GM19023 (cell line): Measurements from ENCODE around the gene CRAT.
A peak's percentile ranks its signal among the peaks of the same experiment; 100 is the strongest.

Experiments used
- ATAC-seq: cut with Tn5 transposase; IDR thresholded peaks from one replicate; pipeline ENCODE4 v1.9.1; 2021; ENCODE audit warnings: mild to moderate bottlenecking, moderate library complexity; ENCODE audit not compliant: unreplicated experiment

The CRAT gene

GRCh38 chr9:129094387-129095169 lies 16.0 kb downstream of the CRAT start:
- no peak for ATAC-seq

GRCh38 chr9:129093602-129094386 lies 16.8 kb downstream of the CRAT start:
- ATAC-seq, result no peak

- ATAC-seq, result no peak
These were observed 21.3 kb downstream of the CRAT start for GRCh38 chr9:129089246-129089645.

DNA sequence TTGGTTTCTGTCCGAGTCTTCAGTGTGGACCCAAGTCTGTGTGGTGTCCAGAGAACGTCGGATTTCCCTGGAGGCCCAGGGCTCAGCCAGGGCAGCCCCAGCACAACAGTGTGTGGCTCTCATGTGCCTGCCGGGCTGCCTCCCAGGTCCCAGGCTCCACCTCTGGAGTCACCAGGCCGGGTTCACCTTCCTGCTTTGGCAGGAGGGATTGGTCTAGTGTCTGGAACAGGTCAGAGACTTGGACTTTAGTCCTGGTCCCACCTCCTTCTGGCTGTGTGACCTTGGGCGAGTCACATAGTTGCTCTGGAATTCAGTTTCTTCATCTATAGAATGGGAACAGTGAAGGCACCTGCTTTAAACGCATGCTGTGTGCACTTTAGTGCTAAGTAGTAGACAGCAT lies 26.5 kb downstream of the CRAT start:
- no peak for ATAC-seq

GRCh38 chr9:129081388-129081904 lies 29.1 kb downstream of the CRAT start:
- ATAC-seq, result no peak

DNA sequence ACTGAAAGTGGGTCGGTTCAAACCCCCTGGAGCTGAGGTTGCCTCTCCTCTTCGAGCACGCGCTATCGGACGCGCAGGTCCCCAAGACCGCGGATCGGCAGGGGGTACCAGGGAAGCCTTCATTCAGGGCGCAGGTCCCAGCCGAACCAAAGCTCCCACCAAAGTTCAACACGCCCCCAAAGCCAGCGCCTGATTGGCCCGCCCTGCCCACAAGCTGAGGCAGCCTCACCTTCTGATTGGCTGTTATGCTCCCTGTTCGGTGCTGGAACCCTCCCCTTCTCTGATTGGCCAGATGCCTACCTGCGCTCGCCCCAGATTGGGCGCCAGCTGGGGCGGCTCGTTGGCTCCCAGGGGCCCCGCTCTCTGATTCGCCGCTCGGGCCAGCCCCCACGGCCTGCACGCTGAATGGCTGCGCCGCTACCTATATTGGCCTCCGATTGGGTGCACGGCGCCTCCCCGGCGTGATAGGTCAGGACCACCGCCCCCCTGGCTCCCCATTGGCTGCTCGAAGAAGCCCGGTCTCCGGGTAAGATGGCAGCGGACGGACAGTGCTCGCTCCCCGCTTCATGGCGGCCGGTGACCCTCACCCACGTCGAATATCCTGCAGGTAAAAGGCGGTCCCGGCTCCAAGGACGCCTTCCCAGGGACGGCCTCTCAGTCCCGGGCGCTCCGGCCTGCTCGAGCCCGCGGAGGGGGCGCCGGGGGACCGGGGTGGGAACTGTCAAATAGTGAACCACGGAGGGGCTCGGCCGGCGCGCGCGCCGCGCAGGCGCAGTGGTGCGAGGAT lies 29.8 kb downstream of the CRAT start, which contains the start of gene DOLPP1:
Gene DOLPP1 (plus strand): TSS at position 511 of the 787 bp plus-strand sequence. CDS start 21 bp downstream, at position 532.
- peak; percentile 95 for ATAC-seq

GRCh38 chr9:129080298-129080600 lies 30.3 kb downstream of the CRAT start:
- no peak for ATAC-seq

- ATAC-seq, result no peak
These were observed 30.8 kb downstream of the CRAT start for GRCh38 chr9:129079829-129080228.

DNA sequence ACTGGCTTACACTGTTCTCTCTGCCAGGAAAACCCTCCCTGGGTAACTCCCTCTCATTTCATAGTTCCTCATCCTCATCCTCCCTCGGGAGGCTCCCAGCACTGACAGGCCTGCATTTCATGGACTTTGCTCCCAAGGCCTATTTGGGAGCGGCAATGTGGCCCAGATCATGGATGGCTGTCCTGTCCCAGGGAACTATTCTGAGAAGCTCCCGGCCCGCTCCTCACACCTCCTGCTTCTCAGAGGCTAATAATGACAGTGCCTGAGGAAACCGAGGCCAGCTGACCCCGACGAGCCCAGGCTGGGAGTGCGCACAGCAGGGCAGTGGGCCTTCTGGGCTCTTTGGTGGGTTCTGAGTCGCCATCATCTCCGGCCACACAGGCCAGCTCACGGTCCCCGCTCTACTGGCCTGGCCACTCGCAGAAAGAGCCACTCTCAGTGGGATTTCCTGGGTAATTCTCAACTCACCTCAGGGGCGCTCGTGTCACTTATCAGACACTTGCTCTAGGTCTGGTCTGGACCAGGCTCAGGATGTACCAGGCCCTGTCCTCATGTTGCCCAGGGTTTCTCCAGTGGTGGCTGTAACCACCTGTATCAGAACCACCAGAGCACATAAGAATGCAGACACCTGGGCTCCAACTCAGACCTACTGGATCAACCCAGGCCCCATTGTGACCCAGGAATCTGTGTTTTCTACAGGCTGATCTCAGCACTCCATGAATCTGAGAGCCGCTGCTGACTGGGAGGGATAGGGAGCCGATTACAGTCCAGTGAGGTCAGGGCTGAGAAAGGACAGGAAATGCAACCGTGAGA lies 31.7 kb downstream of the CRAT start:
- no peak for ATAC-seq

GRCh38 chr9:129077236-129077635 lies 33.4 kb downstream of the CRAT start:
- ATAC-seq, result no peak

GRCh38 chr9:129076640-129077037 lies 34.0 kb downstream of the CRAT start:
- ATAC-seq, result no peak

DNA sequence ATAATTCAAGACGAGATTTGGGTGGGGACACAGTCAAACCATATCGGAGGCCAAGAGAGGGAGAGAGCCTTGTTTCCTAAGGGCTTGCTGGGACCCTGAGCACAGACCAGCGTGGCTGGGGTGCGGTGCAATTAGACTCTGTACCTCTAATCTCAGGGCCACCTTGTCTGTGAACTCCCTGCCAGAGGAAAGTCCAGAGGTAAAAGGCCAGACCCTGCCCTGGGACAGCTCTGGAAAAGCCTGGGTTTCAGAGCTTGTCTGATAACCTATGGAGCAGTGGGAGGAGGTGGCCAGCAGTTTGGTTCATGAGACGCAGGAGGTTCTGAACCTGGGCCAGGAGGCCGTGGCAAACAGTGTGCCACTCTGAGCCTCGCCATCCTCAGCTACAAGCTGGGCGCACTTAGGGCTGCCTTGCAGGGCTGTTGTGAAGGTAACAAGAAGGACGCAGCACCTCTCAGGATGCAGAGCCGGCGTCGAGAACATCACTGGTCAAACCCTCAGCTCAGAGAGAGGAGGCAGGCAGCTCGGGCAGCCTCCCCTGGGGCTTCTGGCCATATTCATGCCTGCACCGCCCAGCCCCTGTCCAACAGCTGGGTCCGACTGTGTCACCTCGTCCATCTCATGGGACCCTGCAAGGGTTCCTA lies 34.5 kb downstream of the CRAT start:
- no peak for ATAC-seq

DNA sequence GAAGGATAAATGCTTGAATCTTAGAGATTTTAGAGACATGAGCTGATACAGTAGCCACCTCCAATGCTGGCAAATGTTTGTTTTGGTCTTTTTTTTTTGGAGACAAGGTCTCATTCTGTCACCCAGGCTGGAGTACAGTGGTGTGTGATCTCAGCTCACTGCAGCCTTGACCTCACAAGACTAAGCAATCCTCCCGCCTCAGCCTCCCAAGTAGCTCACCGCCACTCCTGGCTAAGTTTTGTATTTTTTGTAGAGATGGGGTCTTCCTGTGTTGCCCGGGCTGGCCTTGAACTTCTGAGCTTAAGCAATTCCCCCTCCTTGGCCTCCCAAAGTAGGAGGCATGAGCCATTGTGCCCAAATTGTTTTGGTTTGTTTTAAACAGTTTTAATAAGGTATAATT lies 36.5 kb downstream of the CRAT start:
- no peak for ATAC-seq

- no peak for ATAC-seq
These were observed 37.2 kb downstream of the CRAT start for GRCh38 chr9:129073404-129073803.

DNA sequence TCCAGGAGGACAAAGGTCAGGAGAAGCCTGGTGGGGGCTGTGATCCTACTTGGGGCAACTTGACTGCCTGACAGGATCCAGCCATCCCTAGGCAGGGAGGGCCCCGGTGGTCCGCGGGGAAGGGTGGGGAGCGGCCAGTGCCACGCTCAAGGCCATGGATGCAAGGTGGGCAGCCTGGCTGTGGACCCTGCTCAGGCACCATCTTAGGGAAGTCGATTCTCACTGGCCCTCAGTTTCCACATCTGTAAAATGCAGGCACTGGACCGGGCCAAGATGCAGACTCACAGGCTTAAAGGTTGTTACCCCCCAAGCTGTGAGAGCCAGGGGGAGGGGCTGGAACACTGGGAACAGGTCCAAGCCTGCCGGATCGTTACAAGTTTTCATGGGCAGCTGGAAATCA lies 38.4 kb downstream of the CRAT start:
- ATAC-seq, result no peak

DNA sequence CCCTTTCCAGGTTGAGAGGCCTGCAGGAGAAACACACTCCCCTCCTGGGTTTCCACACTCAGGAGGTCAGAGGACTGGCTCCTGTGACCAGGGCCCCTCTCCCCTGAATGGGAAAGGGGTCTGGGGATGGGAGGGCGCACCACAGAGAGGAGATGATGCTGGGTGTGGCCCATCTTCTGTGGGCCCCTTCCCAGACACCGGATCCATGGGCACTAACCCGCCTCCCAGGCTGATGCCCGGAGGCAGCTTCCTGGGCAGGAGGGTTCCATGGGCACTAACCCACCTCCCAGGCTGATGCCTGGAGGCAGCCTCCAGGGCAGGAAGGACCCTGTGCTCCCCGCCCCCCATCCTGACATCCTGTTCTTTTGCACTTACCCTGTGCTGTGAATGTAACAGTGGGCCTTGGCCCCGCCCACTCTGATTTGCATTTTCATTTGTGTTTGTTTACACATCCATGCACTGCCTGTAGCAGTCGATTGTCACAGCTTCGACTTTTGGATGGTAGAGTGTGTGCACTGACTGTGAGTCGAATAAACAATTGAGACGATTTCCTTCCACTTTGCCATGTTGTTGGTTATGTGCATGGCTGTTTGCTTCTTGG lies 39.0 kb downstream of the CRAT start:
- ATAC-seq, result no peak

GRCh38 chr9:129070696-129071525 lies 39.7 kb downstream of the CRAT start:
- ATAC-seq, result no peak

DNA sequence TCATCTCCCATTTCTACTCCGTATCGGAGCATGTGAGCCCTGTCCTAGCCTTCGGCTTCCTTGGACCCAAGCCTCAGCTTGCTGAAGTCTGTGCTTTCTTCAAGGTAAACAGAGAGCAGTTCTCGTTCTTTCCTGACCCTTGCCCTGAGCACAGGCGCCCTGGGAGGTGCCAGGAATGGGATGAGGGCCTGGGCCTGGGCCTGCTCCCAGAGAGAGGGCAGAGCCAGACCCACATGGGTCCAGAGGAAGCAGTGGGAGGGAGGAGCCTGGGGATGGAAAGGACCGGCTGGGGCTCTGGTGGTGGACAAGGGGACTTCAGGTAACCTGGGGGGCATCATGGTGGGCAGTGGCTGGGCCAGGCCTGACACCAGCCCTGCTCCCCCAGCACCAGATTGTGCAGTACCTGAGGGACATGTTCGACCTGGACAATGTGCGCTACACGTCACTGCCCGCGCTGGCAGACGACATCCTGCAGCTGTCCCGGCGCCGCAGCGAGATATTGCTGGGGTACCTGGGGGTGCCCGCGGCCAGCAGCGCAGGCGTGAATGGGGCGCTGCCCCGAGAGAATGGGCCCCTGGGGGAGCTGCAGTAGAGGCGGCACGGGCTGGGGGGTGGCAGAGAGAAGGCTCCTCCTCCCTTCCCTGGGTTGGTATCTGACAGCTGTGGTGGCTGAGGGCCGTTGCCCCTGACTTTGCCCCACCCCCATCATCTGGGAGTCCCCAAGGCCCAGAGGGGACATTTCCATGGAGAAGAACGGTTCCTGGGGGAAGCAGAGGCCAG lies 40.5 kb downstream of the CRAT start:
- no peak for ATAC-seq
